ENCODE measurements around the gene FNDC11. TPM values are rescaled to one million over a fixed set of nuclear protein-coding genes. Genes with fewer than 3 reads are reported as not detected.

FNDC11 gene
- total and polyA plus RNA-seq, 2 of the 13 experiments (the other 11 are each of a cell fraction or from before 2014, with no cell fraction given): 0.07 TPM; not detected in 1

- in situ Hi-C loops (cut with HindIII; ENCODE audit: extremely low pct_ligation_motif_present, low pct_unique_long_range_greater_than_20kb) (no loop called here), intact Hi-C loops (cut with micrococcal nuclease; ENCODE audit: unreplicated experiment) (no loop called here)
- H3K4me3 ChIP-seq (replicated peaks in 1 of 3; ENCODE audit: insufficient read depth in 1 of 3, low read depth in 2 of 3, low read length in 3 of 3): no peak overlapping the region
- ATAC-seq (no peak), DNase-seq (ENCODE audit: low spot score) (no peak), FAIRE-seq (peak; percentile 4)
- BruUV-seq (replicated peaks): TSS peak; percentile 52
- no peaks in the 10 kb centered on the region for H4K20me1 ChIP-seq (ENCODE audit: insufficient read depth, low read length)
- H2AFZ ChIP-seq (ENCODE audit: low read length): no peak overlapping the region
- ChIA-PET CTCF (ENCODE audit: low intra/inter-chr PET ratio, low total read pairs) (no interaction called here), POLR2A (interaction anchor here (1.0 to 1.3 kb wide), 2 partner anchors 14 to 39 kb away, joined by 4 read pairs; partner anchors contain the start of genes GMEB2 and HELZ2)
- H3K9ac ChIP-seq (ENCODE audit: insufficient read depth, low read depth, low read length): no peak overlapping the region
- peaks cover 25% of the 10 kb centered on the region for H3K4me1 ChIP-seq (ENCODE audit: insufficient read depth, low read length)
- H3K27ac ChIP-seq (ENCODE audit: extremely low read length, insufficient read depth, low read length): no peak overlapping the region
- WGBS (ENCODE audit: low lambda C conversion rate): 73% methylated on average over 19 of the region's 19 CpGs
- no peak overlapping the region for H3K4me2 ChIP-seq (ENCODE audit: low read depth, low read length)
- H3K36me3 ChIP-seq (replicated peaks in 1 of 2; ENCODE audit: control insufficient read depth in 1 of 2, insufficient read depth in 2 of 2, low read length in 2 of 2): peaks cover 15 to 18% of the 10 kb centered on the region in 2 experiments; a peak in 4 of 5 replicates
- H3K79me2 ChIP-seq (ENCODE audit: insufficient read depth, low read length): no peaks in the 10 kb centered on the region
- H3K9me3 ChIP-seq (ENCODE audit: low read length): no peaks in the 10 kb centered on the region
- H3K27me3 ChIP-seq (ENCODE audit: control insufficient read depth in 1 of 2, insufficient read depth in 2 of 2, low read length in 2 of 2): peaks cover 0 to 3% of the 10 kb centered on the region in 2 experiments; a peak in 2 of 5 replicates
- no peak for TF ChIP-seq ZNF33A (CRISPR knock-in tag; IDR thresholded peaks at IDR 0.05; ENCODE audit: borderline replicate concordance)
- TF ChIP-seq CENPX (CRISPR knock-in tag; IDR thresholded peaks at IDR 0.05): no peak
- TF ChIP-seq ZNF883 (CRISPR knock-in tag; IDR thresholded peaks at IDR 0.05; ENCODE audit: not compliant biosample characterization): peak; percentile 46
- TF ChIP-seq, protein P1, sequence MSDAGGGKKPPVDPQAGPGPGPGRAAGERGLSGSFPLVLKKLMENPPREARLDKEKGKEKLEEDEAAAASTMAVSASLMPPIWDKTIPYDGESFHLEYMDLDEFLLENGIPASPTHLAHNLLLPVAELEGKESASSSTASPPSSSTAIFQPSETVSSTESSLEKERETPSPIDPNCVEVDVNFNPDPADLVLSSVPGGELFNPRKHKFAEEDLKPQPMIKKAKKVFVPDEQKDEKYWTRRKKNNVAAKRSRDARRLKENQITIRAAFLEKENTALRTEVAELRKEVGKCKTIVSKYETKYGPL (CRISPR knock-in tag; IDR thresholded peaks at IDR 0.05): no peak
- no peak for TF ChIP-seq ZNF839 (CRISPR knock-in tag; IDR thresholded peaks at IDR 0.05; ENCODE audit: borderline replicate concordance)
- TF ChIP-seq NONO (IDR thresholded peaks at IDR 0.05): no peak
- TF ChIP-seq NONO (CRISPR knock-in tag; conservative IDR thresholded peaks at IDR 0.05): 0 out of 2 replicates have a peak, but pooled peaks have one; percentile 26
- no peak for TF ChIP-seq GPN1 (CRISPR knock-in tag; IDR thresholded peaks at IDR 0.05; ENCODE audit: borderline replicate concordance)
- TF ChIP-seq ZNF513 (CRISPR knock-in tag; conservative IDR thresholded peaks at IDR 0.05): no peak
- no peak for TF ChIP-seq EEA1 (CRISPR knock-in tag; IDR thresholded peaks at IDR 0.05; ENCODE audit: borderline replicate concordance)
- no peak for TF ChIP-seq E2F5 (CRISPR knock-in tag; conservative IDR thresholded peaks at IDR 0.05)
- TF ChIP-seq GRHL1 (CRISPR knock-in tag; conservative IDR thresholded peaks at IDR 0.05): no peak
- TF ChIP-seq SMYD3 (CRISPR knock-in tag; IDR thresholded peaks at IDR 0.05): no peak
- peak; percentile 42; the same call in 1 of the 2 replicates for TF ChIP-seq SAP130 (CRISPR knock-in tag; IDR thresholded peaks at IDR 0.05; ENCODE audit: low read depth)
Observed at GRCh38 chr20:63587776-63588591, 34.0 kb downstream of the FNDC11 start.

All from HepG2 (cell line).